ENCODE results near the gene COQ5. TPM values are rescaled to one million over a fixed set of nuclear protein-coding genes. Genes with fewer than 3 reads are reported as not detected.

COQ5 gene
- total RNA-seq, 1 experiment from 2014 or later: 34.1 TPM

DNA sequence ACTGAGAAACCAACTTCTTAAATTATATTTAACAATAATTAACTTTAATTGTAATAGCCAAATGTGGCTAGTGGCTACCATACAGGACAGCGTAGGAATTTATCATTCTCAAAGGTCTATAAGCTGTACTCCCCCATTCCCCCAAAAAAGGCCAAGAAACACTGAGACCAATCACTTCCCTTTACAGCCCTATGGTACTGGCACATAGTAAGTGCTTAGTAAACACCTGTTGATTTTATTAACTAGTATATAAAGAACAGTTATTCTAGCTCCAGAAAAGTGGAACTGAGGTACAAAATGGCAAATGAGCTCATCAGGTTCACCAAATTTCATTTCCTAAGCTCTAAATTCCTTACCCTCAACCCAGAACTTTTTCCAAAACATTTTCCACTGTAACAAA lies 53.3 kb downstream of the COQ5 start:
- Histone ChIP-seq H3K9me3 (ENCODE audit: control insufficient read depth in 1 of 2, insufficient read depth in 1 of 2, low read depth in 1 of 2, low read length in 2 of 2) (no peaks in the 10 kb centered on the region), H3K27ac (ENCODE audit: low read depth, low read length) (no peak overlapping the region), H3K79me2 (ENCODE audit: insufficient read depth, low read length) (peaks cover 12% of the 10 kb centered on the region; the same call in 1 of the 2 replicates), H3K4me1 (ENCODE audit: control insufficient read depth in 1 of 2, insufficient read depth in 2 of 2, low read length in 2 of 2) (peaks cover 39 to 57% of the 10 kb centered on the region in 2 experiments), H3K27me3 (ENCODE audit: insufficient read depth, low read length) (no peaks in the 10 kb centered on the region), H3K9ac (ENCODE audit: low read length) (no peak overlapping the region), H3K4me3 (replicated peaks in 1 of 2; ENCODE audit: low read depth in 1 of 2, low read length in 2 of 2) (no peak overlapping the region), H2AFZ (ENCODE audit: low read depth, low read length, poor library complexity, severe bottlenecking) (no peak overlapping the region), H4K20me1 (ENCODE audit: insufficient read depth) (no peaks in the 10 kb centered on the region), H3K4me2 (ENCODE audit: low read length) (no peak overlapping the region; the same call in 1 of the 2 replicates), H3K36me3 (ENCODE audit: control insufficient read depth in 1 of 2, insufficient read depth in 2 of 2, low read length in 2 of 2) (no peaks in the 10 kb centered on the region), H3K9me2 (ENCODE audit: insufficient read depth) (no peaks in the 10 kb centered on the region)
- ATAC-seq (no peak), DNase-seq (ENCODE audit: low read depth, low spot score) (no peak)
- BruUV-seq (replicated peaks): no TSS peak
- ChIA-PET CTCF (interaction anchor here (1.1 to 1.2 kb wide), 2 partner anchors 9 to 10 kb away, joined by 3 read pairs; no protein-coding TSS in a partner anchor), POLR2A (interaction anchor here (3.4 kb wide), 1 partner anchor 20 kb away, joined by 18 read pairs; the partner anchor contains the start of gene DYNLL1), RAD21 (ENCODE audit: low non-redundant PET in 1 of 2, low total read pairs in 2 of 2, uncharacterized antibody in 2 of 2, unreplicated experiment in 2 of 2) (no interaction called here)
- intact Hi-C loops (cut with micrococcal nuclease): no loop called here
- TF ChIP-seq ELF1 (IDR thresholded peaks at IDR 0.05; ENCODE audit: borderline replicate concordance, low read depth) (no peak), ATF3 (IDR thresholded peaks at IDR 0.05) (no peak), CBX3 (IDR thresholded peaks at IDR 0.05; ENCODE audit: low read depth) (no peak)

- no TSS peak for BruUV-seq (replicated peaks)
- no peaks in the 10 kb centered on the region for H3K27me3 ChIP-seq (ENCODE audit: insufficient read depth, low read length)
- peaks cover 20% of the 10 kb centered on the region for H3K79me2 ChIP-seq (ENCODE audit: insufficient read depth, low read length)
- peak overlapping the region; percentile 38 for H3K27ac ChIP-seq (ENCODE audit: low read depth, low read length)
- no peaks in the 10 kb centered on the region for H4K20me1 ChIP-seq (ENCODE audit: insufficient read depth)
- H3K9ac ChIP-seq (ENCODE audit: low read length): peak overlapping the region; percentile 26; the same call in 1 of the 2 replicates
- CTCF ChIA-PET: interaction anchor here (0.7 to 1.0 kb wide), 2 partner anchors 12 to 13 kb away, joined by 3 to 4 read pairs; no protein-coding TSS in a partner anchor
- no peak overlapping the region for H2AFZ ChIP-seq (ENCODE audit: low read depth, low read length, poor library complexity, severe bottlenecking)
- DNase-seq (ENCODE audit: low read depth, low spot score) (peak; percentile 80), ATAC-seq (peak; percentile 72)
- peak overlapping the region; percentile 23 to 42; a peak in 3 of 4 replicates for H3K4me3 ChIP-seq (replicated peaks in 1 of 2; ENCODE audit: low read depth in 1 of 2, low read length in 2 of 2)
- POLR2A ChIA-PET: interaction anchor here (1.0 to 3.4 kb wide), 2 partner anchors 9 to 21 kb away, joined by 3 to 18 read pairs; partner anchors contain the start of gene DYNLL1
- peak overlapping the region; percentile 91 for H3K4me2 ChIP-seq (ENCODE audit: low read length)
- TF ChIP-seq SIN3A (IDR thresholded peaks at IDR 0.05; ENCODE audit: low read depth) (no peak), ZNF274 (IDR thresholded peaks at IDR 0.05; ENCODE audit: low read depth, low read length) (no peak), YY1 (IDR thresholded peaks at IDR 0.05; ENCODE audit: extremely low read depth, insufficient replicate concordance, low read depth, low read length) (peak; percentile 77), ELF1 (IDR thresholded peaks at IDR 0.05; ENCODE audit: borderline replicate concordance, low read depth) (no peak), RAD21 (IDR thresholded peaks at IDR 0.05; ENCODE audit: low read depth) (no peak), POLR2AphosphoS5 (IDR thresholded peaks at IDR 0.05; ENCODE audit: low read depth, low read length) (peak; percentile 69), EZH2 (IDR thresholded peaks at IDR 0.05) (no peak)
- TF ChIP-seq, protein P1, sequence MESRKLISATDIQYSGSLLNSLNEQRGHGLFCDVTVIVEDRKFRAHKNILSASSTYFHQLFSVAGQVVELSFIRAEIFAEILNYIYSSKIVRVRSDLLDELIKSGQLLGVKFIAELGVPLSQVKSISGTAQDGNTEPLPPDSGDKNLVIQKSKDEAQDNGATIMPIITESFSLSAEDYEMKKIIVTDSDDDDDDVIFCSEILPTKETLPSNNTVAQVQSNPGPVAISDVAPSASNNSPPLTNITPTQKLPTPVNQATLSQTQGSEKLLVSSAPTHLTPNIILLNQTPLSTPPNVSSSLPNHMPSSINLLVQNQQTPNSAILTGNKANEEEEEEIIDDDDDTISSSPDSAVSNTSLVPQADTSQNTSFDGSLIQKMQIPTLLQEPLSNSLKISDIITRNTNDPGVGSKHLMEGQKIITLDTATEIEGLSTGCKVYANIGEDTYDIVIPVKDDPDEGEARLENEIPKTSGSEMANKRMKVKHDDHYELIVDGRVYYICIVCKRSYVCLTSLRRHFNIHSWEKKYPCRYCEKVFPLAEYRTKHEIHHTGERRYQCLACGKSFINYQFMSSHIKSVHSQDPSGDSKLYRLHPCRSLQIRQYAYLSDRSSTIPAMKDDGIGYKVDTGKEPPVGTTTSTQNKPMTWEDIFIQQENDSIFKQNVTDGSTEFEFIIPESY (IDR thresholded peaks at IDR 0.05; ENCODE audit: extremely low read depth, insufficient replicate concordance, low read length): no peak
- H3K4me1 ChIP-seq (ENCODE audit: control insufficient read depth in 1 of 2, insufficient read depth in 2 of 2, low read length in 2 of 2): peaks cover 40 to 65% of the 10 kb centered on the region in 2 experiments
- H3K36me3 ChIP-seq (ENCODE audit: control insufficient read depth in 1 of 2, insufficient read depth in 2 of 2, low read length in 2 of 2): no peaks in the 10 kb centered on the region
- H3K9me2 ChIP-seq (ENCODE audit: insufficient read depth): no peaks in the 10 kb centered on the region
- H3K9me3 ChIP-seq (ENCODE audit: control insufficient read depth in 1 of 2, insufficient read depth in 1 of 2, low read depth in 1 of 2, low read length in 2 of 2): no peaks in the 10 kb centered on the region
- intact Hi-C loops (cut with micrococcal nuclease): loop anchor here (1.0 kb wide), 1 partner anchor 21 kb away; no protein-coding TSS in a partner anchor
- RAD21 ChIA-PET (ENCODE audit: low non-redundant PET in 1 of 2, low total read pairs in 2 of 2, uncharacterized antibody in 2 of 2, unreplicated experiment in 2 of 2): interaction anchor here in 1 of 2 experiments (0.6 kb wide), 1 partner anchor 54 kb away, joined by 3 read pairs; no protein-coding TSS in a partner anchor
These were observed 54.4 kb downstream of the COQ5 start for GRCh38 chr12:120474616-120474960.
